Calu3 (cell line): ENCODE data around the gene APC2. TPM values are rescaled to one million over a fixed set of nuclear protein-coding genes. Genes with fewer than 3 reads are reported as not detected.

ENCODE experiments used
- BruUV-seq: library from RNA; stranded (reverse); fragments of 400-500 nt; replicated peaks from 2 replicates; lab custom pipeline; 2021; lab: Mats Ljungman, UMichigan
- CTCF ChIA-PET: fragments of 300-600 bp; sonication (Branson Sonifier 250); formaldehyde crosslinking; loops from one replicate; lab custom pipeline; 2022; ENCODE audit warnings: antibody characterized with exemption; lab: Charles Lee
- DNase-seq: peaks from one replicate; pipeline ENCODE4 v3.0.0; 2022
- H3K27ac Mint-ChIP-seq: one replicate; pipeline ENCODE4 v1.8.0; 2022; ENCODE audit warnings: mixed read lengths; ENCODE audit not compliant: unreplicated experiment
- H3K27me3 Mint-ChIP-seq: one replicate; pipeline ENCODE4 v1.8.0; 2022; ENCODE audit warnings: mixed read lengths; ENCODE audit not compliant: unreplicated experiment
- H3K36me3 Mint-ChIP-seq: one replicate; pipeline ENCODE4 v1.8.0; 2022; ENCODE audit warnings: mild to moderate bottlenecking, moderate library complexity, mixed read lengths; ENCODE audit not compliant: insufficient read depth, unreplicated experiment
- H3K4me1 Mint-ChIP-seq: one replicate; pipeline ENCODE4 v1.8.0; 2022; ENCODE audit warnings: mild to moderate bottlenecking, low read depth, mixed read lengths; ENCODE audit not compliant: unreplicated experiment
- H3K4me3 Mint-ChIP-seq: one replicate; pipeline ENCODE4 v1.8.0; 2022; ENCODE audit warnings: mild to moderate bottlenecking, low read depth, moderate library complexity, mixed read lengths; ENCODE audit not compliant: unreplicated experiment
- H3K9me3 Mint-ChIP-seq: one replicate; pipeline ENCODE4 v1.8.0; 2022; ENCODE audit warnings: low read depth, mixed read lengths; ENCODE audit not compliant: unreplicated experiment
- intact Hi-C: fragments of 100-400 bp; cut with micrococcal nuclease; formaldehyde crosslinking; loops from one replicate; pipeline ENCODE4 v1.10.0; 2022; ENCODE audit not compliant: unreplicated experiment
- total RNA-seq: library from RNA; stranded (reverse); gene quantifications from 2 replicates; pipeline ENCODE4 v1.2.3, GENCODE V29; 2022
- TF ChIP-seq, protein P1 (sequence below): fragments of 200-600 bp; IDR thresholded peaks from one replicate; pipeline ENCODE4 v1.8.0; 2022; ENCODE audit warnings: antibody characterized with exemption; ENCODE audit not compliant: unreplicated experiment

Gene APC2
- total RNA-seq, 1 experiment from 2014 or later, result 0.12 TPM

DNA sequence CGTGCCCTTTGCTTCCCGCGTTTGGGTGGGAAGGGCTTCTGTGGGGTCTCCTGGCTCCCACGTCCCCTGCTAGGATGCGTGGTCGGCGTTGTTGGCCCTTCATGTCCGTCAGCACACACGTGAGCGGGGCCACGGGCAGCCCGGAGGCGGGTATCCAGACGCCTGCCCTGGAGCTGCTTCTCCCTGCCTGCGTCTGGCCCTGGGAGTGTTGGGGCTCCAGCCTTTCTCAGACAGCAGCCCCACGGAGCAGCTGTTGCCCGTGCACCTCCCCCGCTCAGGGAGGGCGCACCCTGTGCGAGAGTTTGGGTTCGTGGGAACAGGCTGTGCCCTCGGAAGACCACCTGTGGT is 28.0 kb upstream of the APC2 start:
- Mint-ChIP-seq H3K27me3 (no peaks in the 10 kb centered on the region), H3K27ac (no peak overlapping the region), H3K36me3 (peaks cover 56% of the 10 kb centered on the region), H3K4me1 (no peaks in the 10 kb centered on the region), H3K9me3 (no peaks in the 10 kb centered on the region), H3K4me3 (no peak overlapping the region)
- CTCF ChIA-PET, result no interaction called here
- no peak for DNase-seq
- no TSS peak for BruUV-seq
- intact Hi-C loops, result no loop called here
- TF ChIP-seq, protein P1, sequence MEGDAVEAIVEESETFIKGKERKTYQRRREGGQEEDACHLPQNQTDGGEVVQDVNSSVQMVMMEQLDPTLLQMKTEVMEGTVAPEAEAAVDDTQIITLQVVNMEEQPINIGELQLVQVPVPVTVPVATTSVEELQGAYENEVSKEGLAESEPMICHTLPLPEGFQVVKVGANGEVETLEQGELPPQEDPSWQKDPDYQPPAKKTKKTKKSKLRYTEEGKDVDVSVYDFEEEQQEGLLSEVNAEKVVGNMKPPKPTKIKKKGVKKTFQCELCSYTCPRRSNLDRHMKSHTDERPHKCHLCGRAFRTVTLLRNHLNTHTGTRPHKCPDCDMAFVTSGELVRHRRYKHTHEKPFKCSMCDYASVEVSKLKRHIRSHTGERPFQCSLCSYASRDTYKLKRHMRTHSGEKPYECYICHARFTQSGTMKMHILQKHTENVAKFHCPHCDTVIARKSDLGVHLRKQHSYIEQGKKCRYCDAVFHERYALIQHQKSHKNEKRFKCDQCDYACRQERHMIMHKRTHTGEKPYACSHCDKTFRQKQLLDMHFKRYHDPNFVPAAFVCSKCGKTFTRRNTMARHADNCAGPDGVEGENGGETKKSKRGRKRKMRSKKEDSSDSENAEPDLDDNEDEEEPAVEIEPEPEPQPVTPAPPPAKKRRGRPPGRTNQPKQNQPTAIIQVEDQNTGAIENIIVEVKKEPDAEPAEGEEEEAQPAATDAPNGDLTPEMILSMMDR, result no peak

DNA sequence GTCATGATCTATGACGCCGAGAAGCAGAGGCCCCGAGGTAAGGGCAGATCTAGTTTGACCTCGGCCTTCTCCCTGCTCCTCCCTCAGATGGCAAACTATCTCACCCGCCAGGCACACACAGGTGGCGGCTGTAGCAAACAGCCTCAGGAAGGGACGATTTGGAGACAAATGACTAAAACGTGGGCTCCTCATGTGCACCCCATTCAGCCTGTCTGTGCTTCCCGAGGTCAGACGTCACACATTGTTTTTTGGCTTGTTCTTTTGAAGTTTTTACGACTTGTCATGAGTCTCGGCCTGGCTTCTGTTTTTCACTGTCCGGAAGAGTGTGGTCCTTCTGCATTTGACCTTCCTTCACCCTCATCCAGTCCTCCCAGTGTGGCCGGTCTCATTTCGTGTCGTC is 27.6 kb upstream of the APC2 start:
- H3K36me3 Mint-ChIP-seq, result peaks cover 57% of the 10 kb centered on the region
- TF ChIP-seq, protein P1, result no peak
- no peaks in the 10 kb centered on the region for H3K4me1 Mint-ChIP-seq
- no peak overlapping the region for H3K4me3 Mint-ChIP-seq
- H3K9me3 Mint-ChIP-seq, result no peaks in the 10 kb centered on the region
- no peaks in the 10 kb centered on the region for H3K27me3 Mint-ChIP-seq
- intact Hi-C loops, result no loop called here
- no TSS peak for BruUV-seq
- DNase-seq, result no peak
- CTCF ChIA-PET, result no interaction called here
- H3K27ac Mint-ChIP-seq, result no peak overlapping the region

DNA sequence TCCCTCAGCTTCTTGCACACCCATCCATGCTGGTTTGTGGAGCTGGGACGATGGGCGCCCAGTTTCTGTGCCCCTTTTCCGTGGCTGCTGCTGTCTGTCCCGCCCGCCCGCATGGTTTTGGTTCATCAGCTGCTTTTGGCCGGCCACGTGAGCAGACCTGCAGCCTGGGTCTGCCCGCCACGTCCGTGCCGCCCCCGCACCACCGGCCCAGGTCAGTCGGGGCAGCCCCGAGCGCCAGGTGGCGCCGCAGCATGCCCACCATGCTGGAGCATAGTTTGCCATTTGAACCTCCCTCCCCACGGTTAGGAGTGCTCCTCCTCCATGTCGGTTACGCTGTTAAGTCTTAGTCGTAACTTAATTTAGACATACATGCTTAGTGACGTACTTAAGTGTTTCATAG is 27.0 kb upstream of the APC2 start:
- no peak for DNase-seq
- no peaks in the 10 kb centered on the region for H3K9me3 Mint-ChIP-seq
- H3K4me3 Mint-ChIP-seq, result no peak overlapping the region
- no peak overlapping the region for H3K27ac Mint-ChIP-seq
- no TSS peak for BruUV-seq
- H3K4me1 Mint-ChIP-seq, result no peaks in the 10 kb centered on the region
- no peaks in the 10 kb centered on the region for H3K27me3 Mint-ChIP-seq
- TF ChIP-seq, protein P1, result no peak
- intact Hi-C loops, result no loop called here
- peaks cover 54% of the 10 kb centered on the region for H3K36me3 Mint-ChIP-seq
- CTCF ChIA-PET, result no interaction called here

DNA sequence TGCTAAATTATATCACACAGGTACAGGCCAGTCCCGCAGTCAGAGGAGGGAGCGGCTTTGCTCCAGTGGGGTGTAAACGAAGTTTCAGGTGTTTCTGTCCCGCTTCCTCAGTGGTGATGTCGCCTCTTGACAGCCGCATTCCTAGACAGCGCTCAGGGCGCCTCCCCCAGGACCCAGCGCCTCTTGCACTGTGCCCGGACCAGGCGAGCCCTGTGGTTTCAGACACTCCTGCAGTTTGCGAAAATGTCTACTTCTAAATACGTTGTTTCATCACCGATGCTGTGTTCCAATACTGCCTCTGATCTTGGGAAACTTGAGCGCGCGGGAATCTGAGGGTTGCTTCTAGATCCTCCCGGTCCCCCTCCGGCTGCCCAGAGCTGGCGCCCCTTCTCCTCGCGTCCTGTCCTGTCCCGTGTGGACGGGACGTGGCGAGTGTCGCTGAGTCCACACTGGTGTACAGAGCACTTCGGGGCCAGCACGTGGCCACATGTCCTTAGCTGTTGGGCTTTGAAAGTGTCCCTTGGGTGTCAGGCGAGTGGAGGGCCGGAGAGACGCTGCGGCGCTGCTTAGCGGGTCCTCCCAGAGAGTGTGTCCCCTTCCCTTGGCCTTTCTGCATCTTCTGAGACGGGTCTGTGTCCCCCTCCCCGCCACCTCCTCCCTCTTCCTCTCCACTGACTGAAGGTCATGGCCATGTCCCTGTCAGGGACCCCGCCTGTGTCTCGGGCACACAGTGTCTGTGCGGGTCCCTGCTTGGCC is 26.3 kb upstream of the APC2 start:
- BruUV-seq, result TSS peak; percentile 7
- intact Hi-C loops, result no loop called here
- TF ChIP-seq, protein P1, result no peak
- Mint-ChIP-seq H3K9me3 (no peaks in the 10 kb centered on the region), H3K36me3 (peaks cover 54% of the 10 kb centered on the region), H3K4me1 (no peaks in the 10 kb centered on the region), H3K4me3 (no peak overlapping the region), H3K27ac (no peak overlapping the region), H3K27me3 (no peaks in the 10 kb centered on the region)
- DNase-seq, result no peak
- CTCF ChIA-PET, result no interaction called here
